ENCODE measurements around the gene C6orf132.

C6orf132 gene

GRCh38 chr6:42123379-42124103 is 18.9 kb downstream of the C6orf132 start:
- H3K4me3 ChIP-seq (ENCODE audit: low read length): no peak overlapping the region
- DNase-seq (ENCODE audit: low read depth): no peak
- TF ChIP-seq CTCF (conservative IDR thresholded peaks at IDR 0.05; ENCODE audit: low read depth, low read length): no peak

- no peak overlapping the region for H3K4me3 ChIP-seq (ENCODE audit: low read length)
- no peak for DNase-seq (ENCODE audit: low read depth)
- no peak for TF ChIP-seq CTCF (conservative IDR thresholded peaks at IDR 0.05; ENCODE audit: low read depth, low read length)
Measured at GRCh38 chr6:42120895-42121865, 21.2 kb downstream of the C6orf132 start.

GRCh38 chr6:42118162-42119001 is 24.0 kb downstream of the C6orf132 start:
- no peak for DNase-seq (ENCODE audit: low read depth)
- TF ChIP-seq CTCF (conservative IDR thresholded peaks at IDR 0.05; ENCODE audit: low read depth, low read length): no peak
- no peak overlapping the region for H3K4me3 ChIP-seq (ENCODE audit: low read length)

- no peak for TF ChIP-seq CTCF (conservative IDR thresholded peaks at IDR 0.05; ENCODE audit: low read depth, low read length)
- no peak for DNase-seq (ENCODE audit: low read depth)
- no peak overlapping the region for H3K4me3 ChIP-seq (ENCODE audit: low read length)
Measured at GRCh38 chr6:42117843-42118161, 24.6 kb downstream of the C6orf132 start.

GRCh38 chr6:42113936-42114636 is 28.3 kb downstream of the C6orf132 start:
- no peak overlapping the region for H3K4me3 ChIP-seq (ENCODE audit: low read length)
- DNase-seq (ENCODE audit: low read depth): no peak
- no peak for TF ChIP-seq CTCF (conservative IDR thresholded peaks at IDR 0.05; ENCODE audit: low read depth, low read length)

- no peak for DNase-seq (ENCODE audit: low read depth)
- no peak for TF ChIP-seq CTCF (conservative IDR thresholded peaks at IDR 0.05; ENCODE audit: low read depth, low read length)
- no peak overlapping the region for H3K4me3 ChIP-seq (ENCODE audit: low read length)
Measured at GRCh38 chr6:42112351-42112750, 30.1 kb downstream of the C6orf132 start.
